ENCODE data around the gene RBP3. TPM values are rescaled to one million over a fixed set of nuclear protein-coding genes. Genes with fewer than 3 reads are reported as not detected.

The RBP3 gene
- total RNA-seq, 1 donor from 2014 or later, result not detected

- no peak overlapping the region for H3K4me3 Mint-ChIP-seq
- ChIA-PET POLR2A (no interaction called here), CTCF (no interaction called here)
- intact Hi-C loops (cut with micrococcal nuclease), result no loop called here
- H3K27ac Mint-ChIP-seq, result no peak overlapping the region
- peaks cover 6% of the 10 kb centered on the region for H3K27me3 Mint-ChIP-seq
- no peak for ATAC-seq (ENCODE audit: low read depth)
- H3K36me3 Mint-ChIP-seq (ENCODE audit: low read depth), result no peaks in the 10 kb centered on the region
- H3K9me3 Mint-ChIP-seq, result no peaks in the 10 kb centered on the region
- no peak for DNase-seq
- H3K4me1 Mint-ChIP-seq, result no peaks in the 10 kb centered on the region
- no peak for TF ChIP-seq CTCF (IDR thresholded peaks at IDR 0.05)
These were observed 16.7 kb downstream of the RBP3 start for GRCh38 chr10:47364911-47365310.

DNA sequence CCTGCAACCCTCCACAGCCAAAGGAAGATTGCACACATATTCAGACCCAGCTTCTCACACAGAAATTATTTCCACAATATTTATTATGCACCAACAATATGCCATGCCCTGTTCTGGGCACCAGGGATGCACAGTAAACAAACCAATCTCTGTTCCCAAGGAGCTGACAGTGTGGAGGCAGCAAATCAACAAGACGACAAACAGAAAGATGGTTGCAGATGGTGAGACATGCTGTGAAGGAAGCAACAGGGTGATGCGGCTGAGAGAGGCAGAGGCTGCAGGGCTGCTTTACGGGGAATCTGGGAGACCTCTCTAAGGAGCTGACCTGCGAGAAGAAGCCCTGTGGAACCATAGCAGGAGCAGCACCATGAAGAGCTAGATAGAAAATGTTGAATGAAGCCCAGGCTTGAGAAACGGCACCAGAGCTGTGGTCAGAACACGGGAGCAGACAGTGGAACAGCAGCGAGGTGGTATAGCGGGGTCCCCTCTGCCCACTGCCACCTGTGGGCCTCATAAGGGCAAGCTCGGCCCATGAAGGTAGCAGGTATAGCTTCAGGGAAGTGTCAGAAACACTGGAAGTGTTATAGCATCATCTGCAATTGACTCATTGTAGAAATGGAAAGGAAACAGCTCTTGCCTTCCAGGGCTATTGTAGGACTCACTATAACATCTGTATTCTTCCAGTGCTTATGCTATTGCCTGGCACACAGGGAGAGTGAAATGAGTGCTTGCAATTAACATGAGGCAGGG lies 17.4 kb downstream of the RBP3 start:
- no peak for TF ChIP-seq CTCF (IDR thresholded peaks at IDR 0.05)
- H3K27me3 Mint-ChIP-seq, result peaks cover 6% of the 10 kb centered on the region
- no peaks in the 10 kb centered on the region for H3K4me1 Mint-ChIP-seq
- CTCF ChIA-PET, result no interaction called here
- intact Hi-C loops (cut with micrococcal nuclease), result no loop called here
- H3K36me3 Mint-ChIP-seq (ENCODE audit: low read depth), result no peaks in the 10 kb centered on the region
- H3K27ac Mint-ChIP-seq, result no peak overlapping the region
- ATAC-seq (ENCODE audit: low read depth), result no peak
- POLR2A ChIA-PET, result interaction anchor here (0.5 kb wide), 1 partner anchor 200 kb away, joined by 6 read pairs; no protein-coding TSS in a partner anchor
- DNase-seq, result no peak
- H3K4me3 Mint-ChIP-seq, result no peak overlapping the region
- H3K9me3 Mint-ChIP-seq, result no peaks in the 10 kb centered on the region

GRCh38 chr10:47366181-47366631 lies 18.0 kb downstream of the RBP3 start:
- Mint-ChIP-seq H3K9me3 (no peaks in the 10 kb centered on the region), H3K36me3 (ENCODE audit: low read depth) (no peaks in the 10 kb centered on the region), H3K4me3 (no peak overlapping the region), H3K4me1 (no peaks in the 10 kb centered on the region), H3K27ac (no peak overlapping the region), H3K27me3 (peaks cover 6% of the 10 kb centered on the region)
- CTCF ChIA-PET, result no interaction called here
- intact Hi-C loops (cut with micrococcal nuclease), result no loop called here
- POLR2A ChIA-PET, result no interaction called here
- DNase-seq (no peak), ATAC-seq (ENCODE audit: low read depth) (no peak)
- TF ChIP-seq CTCF (IDR thresholded peaks at IDR 0.05), result no peak

DNA sequence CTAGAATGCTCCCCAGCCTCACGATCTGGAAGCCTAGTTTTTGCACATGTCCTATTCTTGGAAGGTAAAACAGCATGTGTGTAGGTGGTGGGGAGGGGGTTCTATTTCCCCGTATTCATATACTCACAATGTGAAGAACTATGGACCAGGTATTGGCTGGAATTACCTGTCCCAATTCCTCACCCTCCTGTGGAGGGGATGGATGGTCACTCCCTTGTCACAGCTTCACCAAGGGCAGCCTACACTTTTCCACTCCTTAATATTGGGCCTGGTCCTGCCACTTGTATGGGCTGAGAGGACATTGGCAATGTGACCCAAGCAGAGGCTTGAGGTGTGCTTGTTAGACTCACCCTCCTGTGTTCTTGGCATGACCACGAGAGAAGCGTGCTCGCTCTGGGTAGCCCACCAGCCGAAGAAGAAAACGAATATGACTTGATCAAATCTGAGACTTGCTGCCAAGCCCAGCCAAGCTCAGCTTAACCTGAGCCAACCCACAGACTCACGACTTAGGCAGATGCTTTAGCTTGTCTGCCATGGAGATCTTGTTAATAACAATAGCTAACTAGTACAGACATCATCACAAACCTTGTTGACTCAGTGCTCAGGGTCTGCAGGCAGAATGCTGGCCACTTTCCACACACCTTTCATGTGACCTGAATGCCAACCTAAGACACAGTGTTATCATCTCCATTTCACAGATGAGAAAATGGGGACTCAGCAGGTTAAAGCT lies 18.7 kb downstream of the RBP3 start:
- ChIA-PET CTCF (no interaction called here), POLR2A (no interaction called here)
- Mint-ChIP-seq H3K27ac (no peak overlapping the region), H3K4me1 (no peaks in the 10 kb centered on the region), H3K27me3 (peaks cover 6% of the 10 kb centered on the region), H3K36me3 (ENCODE audit: low read depth) (no peaks in the 10 kb centered on the region), H3K4me3 (no peak overlapping the region), H3K9me3 (no peaks in the 10 kb centered on the region)
- DNase-seq (no peak), ATAC-seq (ENCODE audit: low read depth) (no peak)
- intact Hi-C loops (cut with micrococcal nuclease), result no loop called here
- no peak for TF ChIP-seq CTCF (IDR thresholded peaks at IDR 0.05)

DNA sequence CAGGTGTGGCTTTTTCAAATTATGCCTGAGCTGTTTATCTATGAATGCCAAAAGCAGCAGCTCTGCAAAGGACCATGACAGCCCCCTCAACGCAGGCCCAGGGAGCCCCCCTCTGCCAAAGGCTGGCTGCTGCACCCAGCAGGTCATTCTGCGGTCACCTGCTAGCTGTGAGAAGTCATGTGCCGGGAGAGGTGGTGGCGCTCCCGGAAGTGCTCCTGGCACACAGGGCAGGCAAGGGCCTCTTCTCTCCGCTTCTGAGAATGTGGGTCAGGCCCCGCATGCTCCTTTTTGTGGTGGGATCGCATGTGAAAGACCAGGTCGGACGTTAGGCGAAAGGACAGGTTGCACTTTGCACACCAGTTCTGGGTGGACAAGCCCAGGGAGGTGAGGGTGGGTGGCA lies 19.5 kb downstream of the RBP3 start:
- Mint-ChIP-seq H3K27me3 (peaks cover 6% of the 10 kb centered on the region), H3K36me3 (ENCODE audit: low read depth) (no peaks in the 10 kb centered on the region), H3K4me1 (no peaks in the 10 kb centered on the region), H3K9me3 (no peaks in the 10 kb centered on the region), H3K4me3 (no peak overlapping the region), H3K27ac (no peak overlapping the region)
- TF ChIP-seq CTCF (IDR thresholded peaks at IDR 0.05), result no peak
- intact Hi-C loops (cut with micrococcal nuclease), result no loop called here
- DNase-seq (no peak), ATAC-seq (ENCODE audit: low read depth) (no peak)
- POLR2A ChIA-PET, result no interaction called here
- CTCF ChIA-PET, result no interaction called here
